ENCODE data around the gene THRB.

The THRB gene

DNA sequence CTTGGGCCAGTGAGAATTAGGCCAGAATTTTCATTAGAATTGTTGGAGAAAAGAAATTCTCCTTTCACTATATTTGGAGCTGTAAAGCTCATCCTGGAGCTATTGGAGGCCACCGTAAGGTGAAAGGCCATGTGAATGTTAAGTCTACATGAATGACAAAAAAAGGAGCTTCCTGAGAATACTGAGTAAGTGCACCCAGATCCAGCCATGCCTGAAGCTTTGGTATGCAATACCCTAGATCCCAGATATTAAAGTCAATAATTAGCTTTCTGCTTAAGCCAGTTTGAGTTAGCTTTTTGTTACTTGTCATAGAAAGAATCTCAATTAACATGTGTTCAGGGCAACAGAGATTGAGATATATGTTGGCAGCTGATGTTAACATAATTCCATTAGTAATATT is 377.1 kb downstream of the THRB start:
- WGBS, result 100% methylated on average over 1 of the region's 1 CpG
- Histone ChIP-seq H2AFZ (ENCODE audit: low read depth, low read length) (no peak overlapping the region), H3K79me1 (replicated peaks; ENCODE audit: low read length, poor library complexity, severe bottlenecking) (no peaks in the 10 kb centered on the region), H3K14ac (ENCODE audit: low read length in 2 of 2) (no peak overlapping the region), H3K4me3 (ENCODE audit: insufficient read depth in 1 of 2, low read depth in 1 of 2, low read length in 2 of 2) (no peak overlapping the region), H3K18ac (ENCODE audit: low read depth in 1 of 2, low read length in 2 of 2) (no peak overlapping the region), H3K27ac (ENCODE audit: low read length, poor library complexity, severe bottlenecking) (no peak overlapping the region), H2BK15ac (ENCODE audit: low read depth, poor library complexity, severe bottlenecking) (no peak overlapping the region), H3K4me1 (ENCODE audit: control insufficient read depth, insufficient read depth, low read depth, low read length) (peaks cover 7% of the 10 kb centered on the region), H2BK5ac (ENCODE audit: low read depth, low read length, poor library complexity, severe bottlenecking) (no peak overlapping the region), H3K9ac (ENCODE audit: low read length) (no peak overlapping the region), H3K27me3 (ENCODE audit: control insufficient read depth in 1 of 2, insufficient read depth in 1 of 2, low read length in 2 of 2) (no peaks in the 10 kb centered on the region), H3K4me2 (ENCODE audit: low read length, poor library complexity, severe bottlenecking) (no peak overlapping the region), H3K36me3 (ENCODE audit: control insufficient read depth in 1 of 2, insufficient read depth in 2 of 2, low read depth in 1 of 2, low read length in 2 of 2) (no peaks in the 10 kb centered on the region), H2BK12ac (ENCODE audit: low read length in 2 of 2) (no peak overlapping the region), H4K91ac (ENCODE audit: low read length) (no peak overlapping the region), H2BK120ac (ENCODE audit: low read depth, low read length) (no peak overlapping the region), H2AK5ac (ENCODE audit: low read length, severe bottlenecking) (no peak overlapping the region), H4K8ac (ENCODE audit: low read length) (no peak overlapping the region), H3K4ac (ENCODE audit: low read depth in 1 of 2, low read length in 2 of 2) (no peak overlapping the region), H3K9me3 (ENCODE audit: control insufficient read depth, low read length) (no peaks in the 10 kb centered on the region), H3K23ac (ENCODE audit: low read length in 2 of 2) (no peak overlapping the region)
- no peak for DNase-seq

DNA sequence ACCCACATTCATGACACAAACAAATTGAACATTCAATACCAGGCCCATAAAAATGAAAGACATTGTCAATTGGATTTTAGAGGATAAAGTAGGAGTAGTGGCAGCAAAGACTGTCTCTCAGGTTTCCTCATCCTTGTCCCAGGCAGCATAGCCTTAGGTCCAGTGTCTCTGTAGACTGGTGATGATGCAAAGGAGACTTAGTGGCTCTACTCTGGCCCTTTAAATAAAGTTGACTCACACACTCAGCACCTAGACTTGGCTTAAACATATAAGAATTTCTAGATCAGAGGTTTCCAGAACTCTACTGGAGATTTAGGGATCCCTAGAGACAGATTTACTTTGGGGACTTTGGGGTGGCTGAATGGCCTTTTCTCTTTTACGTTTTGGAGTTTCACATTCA is 382.9 kb downstream of the THRB start:
- Histone ChIP-seq H2AFZ (ENCODE audit: low read depth, low read length) (no peak overlapping the region), H3K23ac (ENCODE audit: low read length in 2 of 2) (no peak overlapping the region), H3K27me3 (ENCODE audit: control insufficient read depth in 1 of 2, insufficient read depth in 1 of 2, low read length in 2 of 2) (no peaks in the 10 kb centered on the region), H3K4me1 (ENCODE audit: control insufficient read depth, insufficient read depth, low read depth, low read length) (no peaks in the 10 kb centered on the region), H4K8ac (ENCODE audit: low read length) (no peak overlapping the region), H3K18ac (ENCODE audit: low read depth in 1 of 2, low read length in 2 of 2) (no peak overlapping the region), H3K4ac (ENCODE audit: low read depth in 1 of 2, low read length in 2 of 2) (no peak overlapping the region), H3K36me3 (ENCODE audit: control insufficient read depth in 1 of 2, insufficient read depth in 2 of 2, low read depth in 1 of 2, low read length in 2 of 2) (no peaks in the 10 kb centered on the region), H4K91ac (ENCODE audit: low read length) (no peak overlapping the region), H3K9ac (ENCODE audit: low read length) (no peak overlapping the region), H3K27ac (ENCODE audit: low read length, poor library complexity, severe bottlenecking) (no peak overlapping the region), H3K79me1 (replicated peaks; ENCODE audit: low read length, poor library complexity, severe bottlenecking) (no peaks in the 10 kb centered on the region), H2BK5ac (ENCODE audit: low read depth, low read length, poor library complexity, severe bottlenecking) (no peak overlapping the region), H2BK15ac (ENCODE audit: low read depth, poor library complexity, severe bottlenecking) (no peak overlapping the region), H2AK5ac (ENCODE audit: low read length, severe bottlenecking) (no peak overlapping the region), H3K9me3 (ENCODE audit: control insufficient read depth, low read length) (no peaks in the 10 kb centered on the region), H2BK12ac (ENCODE audit: low read length in 2 of 2) (no peak overlapping the region), H3K4me3 (ENCODE audit: insufficient read depth in 1 of 2, low read depth in 1 of 2, low read length in 2 of 2) (no peak overlapping the region), H3K14ac (ENCODE audit: low read length in 2 of 2) (no peak overlapping the region), H3K4me2 (ENCODE audit: low read length, poor library complexity, severe bottlenecking) (no peak overlapping the region), H2BK120ac (ENCODE audit: low read depth, low read length) (no peak overlapping the region)
- WGBS, result 68% methylated on average over 1 of the region's 1 CpG
- DNase-seq, result no peak

DNA sequence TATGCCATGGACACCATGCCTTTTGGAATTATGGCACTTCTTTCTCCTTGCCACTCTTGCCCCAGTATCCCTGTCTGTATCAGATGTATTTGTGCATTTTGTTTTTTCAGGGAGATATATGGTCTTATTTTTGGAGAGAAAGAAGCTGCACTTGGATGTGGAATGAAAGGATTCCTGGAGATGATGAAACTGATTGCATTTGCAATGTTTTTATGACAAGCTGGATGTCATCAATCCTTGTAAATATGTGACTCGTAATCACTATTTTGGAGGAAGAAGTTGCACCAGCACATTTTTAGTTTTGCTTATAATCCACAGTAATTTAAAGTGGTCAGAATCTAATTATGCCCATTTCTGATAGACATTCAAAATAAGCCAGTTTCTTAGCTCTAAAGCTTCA is 384.6 kb downstream of the THRB start:
- H2BK5ac ChIP-seq (ENCODE audit: low read depth, low read length, poor library complexity, severe bottlenecking), result no peak overlapping the region
- no peak overlapping the region for H3K14ac ChIP-seq (ENCODE audit: low read length in 2 of 2)
- H3K27me3 ChIP-seq (ENCODE audit: control insufficient read depth in 1 of 2, insufficient read depth in 1 of 2, low read length in 2 of 2), result no peaks in the 10 kb centered on the region
- no peaks in the 10 kb centered on the region for H3K36me3 ChIP-seq (ENCODE audit: control insufficient read depth in 1 of 2, insufficient read depth in 2 of 2, low read depth in 1 of 2, low read length in 2 of 2)
- DNase-seq, result no peak
- no peak overlapping the region for H3K4me3 ChIP-seq (ENCODE audit: insufficient read depth in 1 of 2, low read depth in 1 of 2, low read length in 2 of 2)
- H4K91ac ChIP-seq (ENCODE audit: low read length), result no peak overlapping the region
- H3K79me1 ChIP-seq (replicated peaks; ENCODE audit: low read length, poor library complexity, severe bottlenecking), result no peaks in the 10 kb centered on the region
- H4K8ac ChIP-seq (ENCODE audit: low read length), result no peak overlapping the region
- no peak overlapping the region for H3K9ac ChIP-seq (ENCODE audit: low read length)
- H3K18ac ChIP-seq (ENCODE audit: low read depth in 1 of 2, low read length in 2 of 2), result no peak overlapping the region
- H2AFZ ChIP-seq (ENCODE audit: low read depth, low read length), result no peak overlapping the region
- no peak overlapping the region for H2AK5ac ChIP-seq (ENCODE audit: low read length, severe bottlenecking)
- H3K27ac ChIP-seq (ENCODE audit: low read length, poor library complexity, severe bottlenecking), result no peak overlapping the region
- no peaks in the 10 kb centered on the region for H3K4me1 ChIP-seq (ENCODE audit: control insufficient read depth, insufficient read depth, low read depth, low read length)
- no peaks in the 10 kb centered on the region for H3K9me3 ChIP-seq (ENCODE audit: control insufficient read depth, low read length)
- H3K4me2 ChIP-seq (ENCODE audit: low read length, poor library complexity, severe bottlenecking), result no peak overlapping the region
- no peak overlapping the region for H3K23ac ChIP-seq (ENCODE audit: low read length in 2 of 2)
- no CpG with 5 or more reads among the region's 1 CpG for WGBS
- no peak overlapping the region for H2BK12ac ChIP-seq (ENCODE audit: low read length in 2 of 2)
- no peak overlapping the region for H3K4ac ChIP-seq (ENCODE audit: low read depth in 1 of 2, low read length in 2 of 2)
- H2BK120ac ChIP-seq (ENCODE audit: low read depth, low read length), result no peak overlapping the region
- no peak overlapping the region for H2BK15ac ChIP-seq (ENCODE audit: low read depth, poor library complexity, severe bottlenecking)

DNA sequence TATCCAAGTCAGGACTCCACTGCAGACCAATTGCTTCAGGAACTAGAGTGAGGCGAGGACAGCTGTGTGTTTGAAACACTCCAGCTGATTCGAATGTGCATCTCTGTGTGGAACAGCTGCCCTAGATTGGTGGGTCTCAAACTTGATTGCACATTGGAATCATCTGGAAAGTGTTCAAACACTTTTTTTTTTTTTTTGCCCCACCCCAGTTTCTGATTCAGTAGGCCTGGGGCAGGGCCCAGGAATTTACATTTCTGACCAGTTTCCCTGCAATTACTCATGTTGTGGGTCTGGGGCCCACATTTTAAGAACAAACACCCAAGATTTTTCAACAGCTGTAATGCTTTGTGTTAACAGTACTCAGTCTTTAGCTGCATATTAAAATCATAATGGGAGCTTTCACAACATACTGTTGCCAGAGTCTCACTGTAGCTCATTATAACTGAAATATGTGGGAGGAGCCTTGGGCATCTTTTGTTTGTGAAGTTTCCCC is 392.9 kb downstream of the THRB start:
- Histone ChIP-seq H4K8ac (ENCODE audit: low read length) (no peak overlapping the region), H3K4me2 (ENCODE audit: low read length, poor library complexity, severe bottlenecking) (no peak overlapping the region)
- WGBS, result 97% methylated on average over 2 of the region's 2 CpGs

More for the DNA sequence above, 392.9 kb downstream of the THRB start:
- Histone ChIP-seq H2AFZ (ENCODE audit: low read depth, low read length) (no peak overlapping the region), H3K36me3 (ENCODE audit: control insufficient read depth in 1 of 2, insufficient read depth in 2 of 2, low read depth in 1 of 2, low read length in 2 of 2) (no peaks in the 10 kb centered on the region), H3K27ac (ENCODE audit: low read length, poor library complexity, severe bottlenecking) (no peak overlapping the region), H3K14ac (ENCODE audit: low read length in 2 of 2) (no peak overlapping the region), H2BK15ac (ENCODE audit: low read depth, poor library complexity, severe bottlenecking) (no peak overlapping the region), H3K4me1 (ENCODE audit: control insufficient read depth, insufficient read depth, low read depth, low read length) (peaks cover 2% of the 10 kb centered on the region), H3K4ac (ENCODE audit: low read depth in 1 of 2, low read length in 2 of 2) (no peak overlapping the region), H3K18ac (ENCODE audit: low read depth in 1 of 2, low read length in 2 of 2) (no peak overlapping the region), H3K4me3 (ENCODE audit: insufficient read depth in 1 of 2, low read depth in 1 of 2, low read length in 2 of 2) (no peak overlapping the region), H2AK5ac (ENCODE audit: low read length, severe bottlenecking) (no peak overlapping the region), H3K23ac (ENCODE audit: low read length in 2 of 2) (no peak overlapping the region), H4K91ac (ENCODE audit: low read length) (no peak overlapping the region), H2BK5ac (ENCODE audit: low read depth, low read length, poor library complexity, severe bottlenecking) (no peak overlapping the region), H3K9me3 (ENCODE audit: control insufficient read depth, low read length) (no peaks in the 10 kb centered on the region), H3K79me1 (replicated peaks; ENCODE audit: low read length, poor library complexity, severe bottlenecking) (no peaks in the 10 kb centered on the region), H2BK120ac (ENCODE audit: low read depth, low read length) (no peak overlapping the region), H3K27me3 (ENCODE audit: control insufficient read depth in 1 of 2, insufficient read depth in 1 of 2, low read length in 2 of 2) (no peaks in the 10 kb centered on the region), H3K9ac (ENCODE audit: low read length) (no peak overlapping the region), H2BK12ac (ENCODE audit: low read length in 2 of 2) (no peak overlapping the region)
- no peak for DNase-seq
